Measurements from ENCODE around the gene SLC25A45.
A peak's percentile ranks its signal among the peaks of the same experiment; 100 is the strongest.

Gene SLC25A45

GRCh38 chr11:65398362-65398910 is 16.0 kb upstream of the SLC25A45 start:
- peaks cover 48% of the 10 kb centered on the region for H3K36me3 ChIP-seq (ENCODE audit: low read depth)
- no peak overlapping the region for H3K4me3 ChIP-seq (ENCODE audit: severe bottlenecking)
- no peak for DNase-seq (ENCODE audit: low spot score)
- H3K27me3 ChIP-seq (ENCODE audit: insufficient read depth, poor library complexity, severe bottlenecking), result no peaks in the 10 kb centered on the region
- no peaks in the 10 kb centered on the region for H3K4me1 ChIP-seq (ENCODE audit: insufficient read depth, poor library complexity, severe bottlenecking)
- H3K9me3 ChIP-seq (ENCODE audit: severe bottlenecking), result no peaks in the 10 kb centered on the region
- H3K27ac ChIP-seq (ENCODE audit: poor library complexity, severe bottlenecking), result no peak overlapping the region
- TF ChIP-seq CTCF (IDR thresholded peaks at IDR 0.05; ENCODE audit: poor library complexity, severe bottlenecking), result no peak
- ATAC-seq (ENCODE audit: low read depth), result no peak

- Histone ChIP-seq H3K9me3 (ENCODE audit: severe bottlenecking) (no peaks in the 10 kb centered on the region), H3K4me3 (ENCODE audit: severe bottlenecking) (no peak overlapping the region), H3K27me3 (ENCODE audit: insufficient read depth, poor library complexity, severe bottlenecking) (no peaks in the 10 kb centered on the region), H3K27ac (ENCODE audit: poor library complexity, severe bottlenecking) (no peak overlapping the region), H3K4me1 (ENCODE audit: insufficient read depth, poor library complexity, severe bottlenecking) (no peaks in the 10 kb centered on the region), H3K36me3 (ENCODE audit: low read depth) (peaks cover 42% of the 10 kb centered on the region)
- TF ChIP-seq CTCF (IDR thresholded peaks at IDR 0.05; ENCODE audit: poor library complexity, severe bottlenecking), result no peak
- no peak for ATAC-seq (ENCODE audit: low read depth)
- DNase-seq (ENCODE audit: low spot score), result no peak
Observed at GRCh38 chr11:65396769-65397745, 14.6 kb upstream of the SLC25A45 start.

GRCh38 chr11:65395961-65396530 is 13.6 kb upstream of the SLC25A45 start:
- H3K36me3 ChIP-seq (ENCODE audit: low read depth), result peaks cover 44% of the 10 kb centered on the region
- ATAC-seq (ENCODE audit: low read depth) (no peak), DNase-seq (ENCODE audit: low spot score) (peak; percentile 57)
- no peak for TF ChIP-seq CTCF (IDR thresholded peaks at IDR 0.05; ENCODE audit: poor library complexity, severe bottlenecking)
- H3K9me3 ChIP-seq (ENCODE audit: severe bottlenecking), result no peaks in the 10 kb centered on the region
- no peak overlapping the region for H3K27ac ChIP-seq (ENCODE audit: poor library complexity, severe bottlenecking)
- no peaks in the 10 kb centered on the region for H3K27me3 ChIP-seq (ENCODE audit: insufficient read depth, poor library complexity, severe bottlenecking)
- H3K4me3 ChIP-seq (ENCODE audit: severe bottlenecking), result no peak overlapping the region
- H3K4me1 ChIP-seq (ENCODE audit: insufficient read depth, poor library complexity, severe bottlenecking), result no peaks in the 10 kb centered on the region

GRCh38 chr11:65394125-65394536 is 11.7 kb upstream of the SLC25A45 start:
- no peaks in the 10 kb centered on the region for H3K27me3 ChIP-seq (ENCODE audit: insufficient read depth, poor library complexity, severe bottlenecking)
- no peak for TF ChIP-seq CTCF (IDR thresholded peaks at IDR 0.05; ENCODE audit: poor library complexity, severe bottlenecking)
- DNase-seq (ENCODE audit: low spot score) (peak; percentile 60), ATAC-seq (ENCODE audit: low read depth) (no peak)
- H3K27ac ChIP-seq (ENCODE audit: poor library complexity, severe bottlenecking), result no peak overlapping the region
- H3K36me3 ChIP-seq (ENCODE audit: low read depth), result peaks cover 36% of the 10 kb centered on the region
- no peak overlapping the region for H3K4me3 ChIP-seq (ENCODE audit: severe bottlenecking)
- H3K9me3 ChIP-seq (ENCODE audit: severe bottlenecking), result no peaks in the 10 kb centered on the region
- peaks cover 4% of the 10 kb centered on the region for H3K4me1 ChIP-seq (ENCODE audit: insufficient read depth, poor library complexity, severe bottlenecking)
